Activated T-cell treated with anti-CD3 and anti-CD28 coated beads for 4 hours (primary cell): Measurements from ENCODE around the gene DES.
"Not testable (repeated sequence)": the region's sequence is repeated elsewhere in the genome, so short reads cannot be mapped to it uniquely, and the experiment has no call there.

Experiments
- DNase-seq: peaks from one replicate; pipeline ENCODE4 v3.0.0-alpha.2; 2020

DES gene

DNA sequence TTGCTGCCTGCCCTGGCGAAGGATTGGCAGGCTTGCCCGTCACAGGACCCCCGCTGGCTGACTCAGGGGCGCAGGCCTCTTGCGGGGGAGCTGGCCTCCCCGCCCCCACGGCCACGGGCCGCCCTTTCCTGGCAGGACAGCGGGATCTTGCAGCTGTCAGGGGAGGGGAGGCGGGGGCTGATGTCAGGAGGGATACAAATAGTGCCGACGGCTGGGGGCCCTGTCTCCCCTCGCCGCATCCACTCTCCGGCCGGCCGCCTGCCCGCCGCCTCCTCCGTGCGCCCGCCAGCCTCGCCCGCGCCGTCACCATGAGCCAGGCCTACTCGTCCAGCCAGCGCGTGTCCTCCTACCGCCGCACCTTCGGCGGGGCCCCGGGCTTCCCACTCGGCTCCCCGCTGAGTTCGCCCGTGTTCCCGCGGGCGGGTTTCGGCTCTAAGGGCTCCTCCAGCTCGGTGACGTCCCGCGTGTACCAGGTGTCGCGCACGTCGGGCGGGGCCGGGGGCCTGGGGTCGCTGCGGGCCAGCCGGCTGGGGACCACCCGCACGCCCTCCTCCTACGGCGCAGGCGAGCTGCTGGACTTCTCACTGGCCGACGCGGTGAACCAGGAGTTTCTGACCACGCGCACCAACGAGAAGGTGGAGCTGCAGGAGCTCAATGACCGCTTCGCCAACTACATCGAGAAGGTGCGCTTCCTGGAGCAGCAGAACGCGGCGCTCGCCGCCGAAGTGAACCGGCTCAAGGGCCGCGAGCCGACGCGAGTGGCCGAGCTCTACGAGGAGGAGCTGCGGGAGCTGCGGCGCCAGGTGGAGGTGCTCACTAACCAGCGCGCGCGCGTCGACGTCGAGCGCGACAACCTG, at the start of gene DES:
Gene DES (plus strand): TSS at position 223 of the 857 bp plus-strand sequence. CDS start 86 bp downstream, at position 309.
- DNase-seq: no peak

DNA sequence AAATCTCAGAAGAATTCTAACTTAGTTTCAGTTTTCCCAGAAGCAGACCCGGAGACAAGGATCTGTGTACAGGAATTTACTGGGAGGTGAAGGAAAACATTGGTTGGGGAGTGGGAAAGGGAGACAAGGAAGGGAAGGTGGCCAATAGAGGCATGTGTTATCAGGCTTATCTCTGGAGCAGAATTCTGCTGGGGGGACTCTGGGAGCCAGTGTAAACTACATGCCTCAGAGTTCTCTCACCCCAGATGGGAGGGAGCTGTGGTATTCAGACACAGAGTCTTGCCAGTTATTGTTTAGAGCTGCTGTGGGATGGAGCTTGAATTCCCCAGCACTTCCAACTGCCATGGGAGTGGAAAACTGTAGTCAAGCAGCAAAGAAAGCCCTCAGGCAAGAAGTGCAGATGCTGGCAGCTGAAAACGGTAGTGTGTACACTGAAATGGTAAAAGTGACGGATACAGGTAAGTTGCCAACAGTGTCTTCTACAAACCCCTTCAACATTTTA, 49.4 kb upstream of the DES start:
- no peak for DNase-seq

DNA sequence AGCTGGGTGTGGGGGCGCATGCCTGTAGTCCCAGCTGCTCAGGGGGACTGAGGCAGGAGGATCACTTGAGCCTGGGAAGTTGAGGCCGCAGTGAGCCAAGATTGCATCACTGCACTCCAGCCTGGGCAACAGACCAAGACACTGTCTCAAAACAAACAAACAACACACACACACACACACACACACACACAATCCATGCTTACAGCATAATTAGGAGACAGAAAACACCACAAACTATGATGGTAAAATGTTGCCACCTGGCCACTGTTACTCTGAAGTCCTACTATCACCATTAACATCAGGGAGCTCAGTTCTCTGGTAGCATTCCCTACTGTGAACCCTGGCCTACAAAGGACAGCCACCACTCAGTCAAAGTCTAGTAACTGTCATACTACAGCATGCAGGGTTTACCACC, 48.7 kb upstream of the DES start:
- DNase-seq: no peak

DNA sequence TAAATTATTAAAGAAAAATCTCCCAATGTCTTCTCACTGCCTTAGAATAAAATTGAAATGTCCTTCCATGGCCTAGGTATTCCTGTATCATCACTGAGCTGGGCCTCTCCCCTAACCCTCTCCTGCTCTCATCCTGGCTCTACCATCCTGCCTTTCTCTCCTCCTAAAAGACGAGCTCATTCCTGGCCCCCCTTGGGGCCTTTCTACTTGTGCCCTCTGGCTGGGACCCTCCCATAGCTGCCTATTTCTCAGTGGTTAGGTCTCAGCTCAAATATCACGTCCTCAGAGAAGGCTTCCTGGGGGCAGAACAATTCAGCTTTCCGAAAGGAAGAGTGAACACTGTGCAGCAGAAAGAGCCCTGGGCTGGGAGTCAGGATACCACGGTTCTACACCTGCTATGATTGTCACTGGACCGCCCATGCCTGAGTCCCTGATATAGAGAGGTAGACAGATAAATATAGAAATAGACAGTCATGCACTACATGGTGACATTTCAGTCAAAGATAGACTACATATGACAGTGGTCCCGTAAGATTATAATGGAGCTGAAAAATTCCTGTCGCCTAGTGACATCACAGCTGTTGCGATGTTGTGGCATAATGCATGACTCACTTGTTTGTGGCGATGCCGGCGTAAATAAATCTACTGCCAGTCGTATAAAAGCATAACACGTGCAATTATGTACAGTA, 39.9 kb upstream of the DES start:
- no peak for DNase-seq

DNA sequence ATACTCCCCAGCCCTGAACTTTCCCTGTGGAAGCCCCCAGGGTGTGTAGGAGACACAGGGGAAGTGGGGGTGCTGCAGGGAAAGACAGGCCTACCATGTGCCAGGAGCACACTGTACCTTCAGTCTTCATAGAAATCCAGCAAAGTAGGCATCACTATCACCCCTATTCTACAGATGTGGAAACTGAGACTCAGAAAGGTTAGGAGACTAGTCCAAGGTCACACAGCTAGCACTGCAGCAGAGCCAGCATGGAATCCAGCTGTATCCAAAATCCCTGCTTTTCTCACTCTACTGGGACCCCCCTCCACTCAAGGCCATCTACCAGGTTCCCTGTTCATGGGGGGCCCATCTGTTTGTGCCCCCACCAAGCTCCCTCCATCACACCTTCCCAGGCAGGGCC, 37.3 kb upstream of the DES start:
- DNase-seq: no peak

DNA sequence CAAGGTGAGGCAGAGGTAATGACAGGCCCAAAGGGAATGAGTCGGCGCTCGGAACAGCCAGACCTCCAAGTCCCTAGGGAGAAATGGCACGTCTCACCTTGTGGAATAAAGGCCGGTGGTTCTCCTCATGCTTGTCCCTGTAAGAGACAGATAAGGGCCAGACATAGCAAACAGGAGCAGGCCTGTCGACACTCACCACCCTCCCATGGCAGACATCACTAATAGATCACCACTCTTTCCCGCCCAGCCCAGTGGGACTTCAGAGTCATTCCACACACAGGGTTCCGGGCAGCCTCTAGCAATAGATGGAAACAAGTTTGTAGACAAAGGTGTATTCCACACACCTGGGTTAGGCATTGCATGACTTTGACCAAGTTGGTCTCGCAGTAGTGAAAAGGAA, 36.7 kb upstream of the DES start:
- no peak for DNase-seq

DNA sequence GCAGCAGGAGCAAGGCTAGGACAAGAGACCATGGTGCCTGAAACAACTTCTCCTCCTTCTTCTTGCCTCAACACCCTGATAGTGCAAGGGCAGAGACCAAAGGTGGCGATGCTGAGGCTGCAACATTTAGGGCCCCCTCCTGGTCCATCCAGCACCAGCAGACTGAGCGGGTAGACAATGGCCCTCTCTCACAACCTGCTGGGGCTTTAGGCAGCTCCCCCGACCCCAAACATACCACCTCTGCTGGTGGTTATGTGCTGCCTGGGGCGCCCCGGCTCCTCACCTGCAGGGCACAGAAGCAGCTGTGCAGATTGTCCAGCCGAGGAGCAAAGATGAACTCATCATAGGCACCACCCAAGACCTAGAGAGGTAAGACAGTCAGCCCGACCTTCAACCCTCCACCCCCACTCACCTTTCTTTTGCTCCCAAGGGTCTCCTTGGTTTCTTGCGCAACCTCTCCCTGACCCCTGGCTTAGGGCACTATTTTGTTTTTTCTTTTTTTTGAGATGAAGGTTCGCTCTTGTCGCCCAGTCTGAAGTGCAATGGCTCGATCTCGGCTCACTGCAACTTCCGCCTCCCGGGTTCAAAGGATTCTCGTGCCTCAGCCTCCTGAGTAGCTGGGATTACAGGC, 34.0 kb upstream of the DES start:
- DNase-seq: no peak

DNA sequence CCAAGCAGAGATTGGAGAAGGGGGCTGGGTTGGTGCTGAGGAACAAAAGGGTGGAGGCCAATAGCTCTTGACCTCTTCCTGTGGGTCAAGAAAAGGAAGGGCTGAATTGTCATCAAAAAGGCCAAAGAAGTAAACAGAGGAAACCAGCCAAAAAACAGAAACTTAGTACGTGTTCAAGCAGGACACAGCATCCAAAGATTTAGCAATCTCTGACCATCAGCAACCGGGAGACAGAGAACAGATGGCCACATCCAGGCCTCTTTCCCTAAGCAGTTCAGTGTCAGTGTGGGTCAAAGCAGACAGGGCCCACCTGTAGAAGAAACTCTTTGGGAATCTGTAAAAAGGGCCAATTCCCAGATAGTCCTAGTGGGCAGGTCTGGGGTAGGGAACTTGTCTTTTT, 33.3 kb upstream of the DES start:
- no peak for DNase-seq

DNA sequence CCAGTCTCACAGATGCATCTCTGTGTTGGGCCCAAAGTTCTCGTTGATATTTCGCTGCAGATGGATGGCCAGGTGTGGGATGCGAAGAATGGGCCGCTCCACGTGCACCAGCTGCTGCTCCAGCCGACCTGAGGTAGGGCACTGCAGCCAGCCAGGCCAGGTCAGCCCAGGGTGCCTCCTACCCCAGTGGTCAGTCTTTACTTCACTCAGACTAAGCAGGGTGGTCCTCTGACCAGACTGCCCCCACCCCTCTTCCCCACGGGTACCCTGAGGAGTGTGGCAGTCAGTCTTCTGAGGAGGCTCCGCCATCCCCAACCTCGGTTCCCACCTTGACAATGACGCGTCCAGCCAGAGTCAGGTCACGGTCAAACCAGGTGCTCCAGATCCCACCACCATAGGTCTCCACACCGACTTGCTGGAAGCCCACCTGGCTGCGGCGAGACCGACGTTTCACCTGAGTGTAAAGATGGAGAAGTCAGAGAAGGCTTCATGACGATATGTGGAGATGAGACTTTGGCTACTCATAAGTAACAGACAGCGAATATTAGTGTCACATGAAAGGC, 32.1 kb upstream of the DES start:
- no peak for DNase-seq

DNA sequence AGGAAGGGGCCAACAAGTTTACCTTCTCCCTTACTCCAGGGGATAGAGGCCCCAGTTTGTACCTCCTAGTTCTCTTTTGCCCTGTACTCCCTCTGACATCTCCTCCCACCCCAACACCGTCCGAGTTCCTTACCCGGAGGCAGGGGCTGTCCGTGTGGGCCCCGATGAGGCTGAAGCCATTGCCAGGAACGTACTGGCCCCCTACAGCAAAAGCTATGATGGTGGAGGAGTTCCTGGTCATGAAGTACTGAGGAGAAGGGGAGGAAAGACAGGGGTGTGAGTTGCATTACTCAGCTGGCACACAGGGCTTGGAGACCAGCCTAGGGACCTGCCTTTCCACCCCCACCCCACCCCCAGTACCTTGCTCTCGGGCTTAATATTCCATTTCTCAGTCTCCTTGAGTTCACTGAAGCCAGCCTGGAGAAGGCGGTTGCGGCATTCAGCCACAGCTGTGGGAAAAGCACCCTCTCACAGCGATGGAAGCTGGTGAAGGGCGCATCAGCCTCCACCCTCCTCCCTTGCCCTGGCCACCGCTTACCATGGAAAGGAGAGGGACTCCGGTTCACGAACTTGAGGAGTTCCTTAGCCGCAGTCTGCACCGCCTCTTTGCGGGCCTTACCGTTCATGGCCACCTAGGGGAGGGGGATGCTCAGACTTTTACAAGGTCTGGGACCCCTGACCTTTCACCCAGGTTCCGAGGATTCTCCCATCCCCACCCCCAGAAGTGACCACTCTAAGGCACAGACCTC, 31.5 kb upstream of the DES start:
- DNase-seq: no peak

DNA sequence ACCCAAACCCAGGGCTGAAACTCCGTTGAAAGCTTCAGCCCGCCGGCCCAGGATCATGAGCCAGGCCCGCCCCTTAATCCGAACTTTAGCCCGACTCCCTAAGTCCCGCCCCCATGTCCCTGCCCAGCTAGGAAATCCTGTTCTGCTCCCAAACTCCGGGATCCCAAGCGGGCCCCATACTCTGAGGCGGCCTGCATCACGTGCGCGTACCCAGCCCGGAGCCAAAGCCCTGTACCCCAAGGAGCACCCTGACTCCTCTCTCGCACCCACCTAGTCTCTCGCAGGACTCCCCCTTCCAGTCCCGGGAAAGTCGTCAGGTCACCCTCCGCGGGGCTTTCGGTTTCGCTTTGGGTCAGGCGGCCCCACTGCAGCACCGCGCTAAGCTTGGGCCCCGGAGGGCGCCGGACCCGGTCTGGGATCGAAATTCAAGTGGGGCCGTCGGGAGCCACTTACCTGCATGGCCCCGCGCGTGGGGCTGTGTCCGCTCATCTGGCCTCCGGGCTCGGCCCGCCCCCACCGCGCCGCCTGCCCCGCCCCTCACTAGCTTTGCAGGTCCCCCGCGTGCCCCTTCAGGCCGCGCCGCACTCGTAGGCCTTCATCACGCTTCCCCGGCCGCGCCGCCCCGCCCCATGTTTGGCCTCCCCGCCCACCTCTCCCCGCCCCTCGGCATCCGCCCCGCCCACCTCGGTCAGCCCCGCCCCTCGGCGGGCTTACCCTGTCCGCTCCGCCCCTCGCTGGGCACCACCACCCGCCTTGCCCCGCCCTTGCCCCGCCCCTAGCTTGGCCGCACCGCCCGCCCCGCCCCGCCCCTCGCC, 30.7 kb upstream of the DES start, which contains the start of gene DNPEP:
Gene DNPEP (minus strand): TSS at position 607 of the 815 bp plus-strand sequence. CDS start 118 bp downstream, at position 489.
- DNase-seq: peak; percentile 96

DNA sequence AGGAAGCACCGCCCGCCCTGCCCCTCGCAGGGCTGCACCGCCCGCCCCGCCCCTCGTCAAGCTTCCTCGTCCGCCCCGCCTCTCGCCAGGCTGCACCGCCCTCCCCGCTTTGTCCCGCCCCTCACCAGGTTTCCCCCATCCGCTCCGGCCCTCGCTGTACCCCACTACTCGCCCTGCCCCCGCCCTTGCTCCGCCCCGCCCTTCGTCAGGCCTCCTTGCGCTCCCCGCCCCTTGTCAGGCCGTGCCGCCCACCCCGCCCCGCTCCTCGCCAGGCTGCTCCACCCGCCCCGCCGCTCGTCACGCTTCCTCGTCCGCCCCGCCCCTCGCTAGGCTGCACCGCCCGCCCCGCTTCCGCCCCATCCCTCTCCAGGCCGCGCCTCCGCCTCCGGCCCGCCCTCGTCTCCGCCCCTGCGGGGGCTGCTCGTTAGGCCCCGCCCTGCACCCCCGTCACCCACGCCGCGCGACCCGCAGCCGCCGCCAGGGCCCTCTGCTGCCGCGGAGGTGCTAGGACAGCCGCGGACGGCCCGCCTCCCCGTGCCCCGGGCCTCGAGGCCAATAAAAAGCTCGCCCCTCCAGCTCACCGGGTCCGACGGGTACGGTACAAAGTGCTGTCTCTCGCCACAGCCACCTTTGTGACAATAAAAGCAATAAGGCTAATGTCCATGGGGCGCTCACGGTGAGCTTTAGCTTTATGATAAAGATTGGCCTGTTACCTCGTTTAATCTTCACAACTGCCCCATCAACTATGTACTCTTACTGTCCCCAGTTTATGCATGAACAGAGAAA, 29.9 kb upstream of the DES start:
- DNase-seq: peak; percentile 99

DNA sequence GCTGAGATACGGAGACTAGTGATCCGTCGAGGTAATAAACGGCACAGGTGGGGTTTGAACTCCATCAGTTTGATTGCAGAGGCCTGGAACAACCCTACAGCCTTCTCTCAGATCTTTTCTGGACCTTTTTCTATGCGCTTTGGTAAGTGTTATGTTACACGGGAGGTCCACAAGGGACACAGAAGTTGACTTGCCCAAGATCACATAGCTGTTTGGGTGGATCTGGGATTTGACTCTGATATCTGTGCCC, 29.3 kb upstream of the DES start:
- DNase-seq: no peak

DNA sequence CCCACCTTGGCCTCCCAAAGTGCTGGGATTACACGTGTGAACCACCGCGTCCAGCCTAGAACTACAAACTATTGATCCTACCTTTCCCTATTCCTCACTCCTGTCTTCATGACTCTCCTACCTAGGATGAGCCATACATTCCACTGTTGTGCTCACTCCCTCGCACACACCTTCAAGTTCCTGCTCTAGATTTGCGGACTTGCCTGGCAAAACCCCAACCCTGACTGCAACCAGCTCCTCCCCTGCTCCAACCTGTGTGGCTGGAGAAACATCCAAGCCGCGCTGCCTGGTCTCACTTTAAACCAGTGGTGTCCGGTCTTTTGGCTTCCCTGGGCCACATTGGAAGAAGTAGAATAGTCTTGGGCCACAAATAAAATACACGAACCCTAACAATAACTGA, 25.4 kb upstream of the DES start:
- DNase-seq: no peak

DNA sequence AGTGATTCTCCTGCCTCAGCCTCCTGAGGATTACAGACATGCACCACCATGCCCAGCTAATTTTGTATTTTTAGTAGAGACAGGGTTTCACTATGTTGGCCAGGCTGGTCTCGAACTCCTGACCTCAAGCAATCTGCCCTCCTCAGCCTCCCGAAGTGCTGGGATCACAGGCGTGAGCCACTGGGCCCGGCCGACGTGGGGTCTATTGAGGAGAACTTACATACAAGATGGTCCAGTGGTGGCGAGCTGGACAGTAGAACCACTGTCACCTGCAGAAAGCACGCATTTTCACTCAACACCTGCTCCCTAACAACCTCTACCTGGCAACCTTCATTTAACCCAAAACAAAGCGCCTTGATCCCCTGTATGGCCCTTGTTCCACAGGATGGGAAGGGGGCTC, 23.1 kb upstream of the DES start:
- DNase-seq: not testable (repeated sequence)

DNA sequence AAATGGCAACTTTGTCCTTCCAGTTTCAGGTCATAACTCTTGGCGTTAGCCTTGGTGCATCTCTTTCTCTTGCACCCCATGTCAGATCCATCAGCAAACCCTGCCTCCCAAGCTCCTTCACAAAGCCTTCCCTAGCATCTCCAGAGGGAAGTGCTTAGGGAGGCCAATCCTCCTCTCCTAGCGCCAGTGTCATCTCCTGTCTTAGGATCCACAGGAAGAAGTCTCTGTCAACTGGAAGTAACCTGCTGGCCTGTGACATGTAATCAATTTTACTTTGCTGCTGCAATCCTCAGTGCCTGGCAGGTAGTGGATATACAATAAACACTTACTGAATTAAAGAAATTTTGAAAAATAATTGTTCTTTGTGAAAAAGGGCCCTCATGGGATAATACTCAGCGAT, 22.6 kb upstream of the DES start:
- DNase-seq: no peak

DNA sequence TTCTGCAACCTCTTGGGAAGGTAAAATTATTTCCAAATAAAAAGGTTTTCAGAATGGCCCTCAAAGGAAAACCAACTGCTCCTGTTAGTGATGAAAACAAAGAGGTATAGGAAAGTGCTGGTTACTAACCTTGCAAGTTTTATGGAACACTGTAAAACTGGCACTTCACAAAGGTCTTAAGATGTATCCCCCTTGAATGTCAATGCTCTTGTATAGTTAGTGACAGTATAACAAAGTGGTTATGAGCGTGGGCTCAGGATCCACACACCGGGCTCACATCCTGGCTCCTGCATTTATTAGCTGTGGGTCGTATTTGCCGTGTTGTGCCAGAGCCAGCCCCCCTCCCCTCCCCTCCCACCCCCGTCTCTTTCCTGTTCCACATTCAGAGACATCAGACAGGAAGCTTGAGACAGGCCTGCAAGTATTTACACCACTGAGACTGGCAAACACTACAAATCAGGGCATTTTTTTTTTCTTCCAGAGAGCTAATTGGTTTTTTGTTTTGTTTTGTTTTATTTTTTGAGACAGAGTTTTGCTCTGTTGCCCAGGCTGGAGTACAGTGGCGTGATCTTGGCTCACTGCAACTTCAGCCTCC, 21.2 kb upstream of the DES start:
- no peak for DNase-seq

DNA sequence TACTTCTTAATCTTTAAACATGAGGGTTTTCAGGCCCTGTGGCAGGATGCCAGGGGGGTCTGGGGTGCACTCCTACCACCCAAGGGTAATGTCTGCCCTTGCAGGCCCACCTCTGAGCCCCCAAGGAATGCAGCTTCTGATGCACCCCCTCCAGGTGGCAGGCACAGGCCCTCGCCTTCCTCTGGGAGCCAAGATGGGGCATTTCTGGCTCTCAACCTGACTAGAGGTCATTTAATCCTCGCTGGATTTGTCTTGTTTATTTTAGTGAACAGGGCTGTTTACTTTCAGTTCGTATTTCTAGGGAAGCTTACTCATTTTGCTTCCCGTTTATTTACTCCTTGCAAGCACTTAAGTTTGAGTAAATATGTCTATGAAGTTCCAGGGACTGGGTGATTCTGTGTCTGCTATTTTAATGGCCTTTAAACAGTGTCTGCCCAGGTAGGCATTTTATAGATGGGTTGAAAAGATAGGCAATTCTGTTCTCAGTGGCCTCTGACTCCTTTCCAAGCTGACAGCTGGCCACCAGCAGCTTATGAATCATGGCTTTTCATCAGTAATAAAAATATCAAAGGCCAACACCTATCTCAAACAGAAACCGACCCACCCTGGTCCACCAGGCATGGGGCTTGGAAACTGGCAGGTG, 19.3 kb upstream of the DES start:
- no peak for DNase-seq

DNA sequence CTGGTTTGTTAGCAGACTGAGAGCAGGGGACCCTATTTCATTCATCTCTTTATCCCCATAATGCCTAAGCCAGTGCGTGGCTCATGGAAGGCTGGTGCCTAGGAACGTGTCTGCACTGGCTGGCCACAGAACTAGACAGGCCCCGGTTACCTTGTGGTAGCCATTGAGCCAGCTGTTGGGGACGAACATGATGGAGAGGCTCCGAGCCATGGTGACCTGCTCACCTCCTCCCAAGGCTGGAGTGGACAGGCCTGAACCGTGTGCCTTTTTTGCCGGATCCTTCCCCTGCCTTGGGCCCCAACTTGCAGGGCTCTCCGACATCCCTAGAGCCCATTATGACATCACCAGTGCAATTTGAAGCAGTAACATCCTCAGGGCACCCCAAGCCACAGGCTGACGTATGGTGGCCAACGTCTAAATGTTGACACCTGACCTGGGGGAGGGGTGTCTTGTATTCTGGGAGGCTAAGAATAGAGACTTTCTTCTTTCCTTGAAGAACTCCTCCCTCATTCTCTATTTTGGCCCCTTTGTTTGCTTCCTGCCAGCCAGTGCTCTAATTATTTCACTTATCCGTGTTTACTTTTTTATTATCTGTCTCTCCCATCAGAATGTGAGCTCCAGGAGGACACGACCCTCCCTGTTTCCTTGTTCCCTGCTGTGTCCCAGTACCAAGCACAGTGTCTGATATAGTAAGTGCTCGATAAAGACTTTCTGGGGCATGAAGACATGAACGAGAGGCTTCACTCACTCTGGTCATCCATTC, 18.3 kb upstream of the DES start:
- DNase-seq: no peak
